KMS-11 (cell line): Measurements from ENCODE around the gene MT2A.
A peak's percentile ranks its signal among the peaks of the same experiment; 100 is the strongest.

Source experiments
- H2AFZ ChIP-seq: fragments of 200-600 bp; sonication (generic); 2 replicates; pipeline ENCODE4 v1.6.1; 2016; ENCODE audit warnings: antibody characterized with exemption, mixed run types, low read depth
- H3K27ac ChIP-seq: fragments of 200-600 bp; sonication (generic); 2 replicates; pipeline ENCODE4 v1.6.1; 2016; ENCODE audit warnings: mild to moderate bottlenecking, mixed run types
- H3K27me3 ChIP-seq: fragments of 200-600 bp; sonication (generic); 2 replicates; pipeline ENCODE4 v1.6.1; 2017; ENCODE audit warnings: mild to moderate bottlenecking, low read depth, mixed run types, moderate library complexity; ENCODE audit not compliant: insufficient read depth
- H3K36me3 ChIP-seq: fragments of 200-600 bp; sonication (generic); 2 replicates; pipeline ENCODE4 v1.6.1; 2017; ENCODE audit warnings: mild to moderate bottlenecking, mixed run types; ENCODE audit not compliant: insufficient read depth
- H3K4me1 ChIP-seq: fragments of 200-600 bp; sonication (generic); 2 replicates; pipeline ENCODE4 v1.6.1; 2016; ENCODE audit warnings: mild to moderate bottlenecking, low read depth, mixed run types; ENCODE audit not compliant: poor library complexity, severe bottlenecking
- H3K4me2 ChIP-seq: fragments of 200-600 bp; sonication (generic); 2 replicates; pipeline ENCODE4 v1.7.0; 2016; ENCODE audit warnings: mild to moderate bottlenecking, mixed run types
- H3K4me3 ChIP-seq: fragments of 200-600 bp; sonication (generic); IDR thresholded peaks from 2 replicates; pipeline ENCODE4 v1.6.1; 2017; ENCODE audit warnings: low read depth, low read length, mixed read lengths; ENCODE audit not compliant: insufficient read depth
- H3K79me2 ChIP-seq: fragments of 200-600 bp; sonication (generic); 2 replicates; pipeline ENCODE4 v1.6.1; 2016; ENCODE audit warnings: low read depth, mixed run types; ENCODE audit not compliant: insufficient read depth
- H3K9ac ChIP-seq: fragments of 200-600 bp; sonication (generic); 2 replicates; pipeline ENCODE4 v1.6.1; 2016; ENCODE audit warnings: mild to moderate bottlenecking, mixed run types
- H4K20me1 ChIP-seq: fragments of 200-600 bp; sonication (generic); 2 replicates; pipeline ENCODE4 v1.6.1; 2016; ENCODE audit warnings: mild to moderate bottlenecking, mixed run types; ENCODE audit not compliant: insufficient read depth
- CTCF ChIP-seq: fragments of 200-600 bp; sonication (generic); conservative IDR thresholded peaks from 2 replicates; pipeline ENCODE4 v1.6.1; 2017; ENCODE audit warnings: low read depth, mild to moderate bottlenecking, antibody characterized with exemption, low read length, moderate library complexity, mixed read lengths

MT2A gene

GRCh38 chr16:56653218-56653617 is 44.8 kb downstream of the MT2A start:
- Histone ChIP-seq H3K4me2 (no peak overlapping the region), H3K4me1 (no peaks in the 10 kb centered on the region), H4K20me1 (no peaks in the 10 kb centered on the region), H3K9ac (no peak overlapping the region), H3K27me3 (no peaks in the 10 kb centered on the region), H3K4me3 (no peak overlapping the region), H3K79me2 (no peaks in the 10 kb centered on the region), H3K36me3 (no peaks in the 10 kb centered on the region), H3K27ac (no peak overlapping the region), H2AFZ (no peak overlapping the region)
- no peak for TF ChIP-seq CTCF

- Histone ChIP-seq H3K79me2 (no peaks in the 10 kb centered on the region), H4K20me1 (no peaks in the 10 kb centered on the region), H3K27ac (no peak within 1 kb of the TSS), H3K4me3 (no peak within 1 kb of the TSS), H3K27me3 (no peaks in the 10 kb centered on the region), H3K9ac (no peak within 1 kb of the TSS), H3K36me3 (no peaks in the 10 kb centered on the region), H3K4me1 (no peaks in the 10 kb centered on the region), H2AFZ (peak within 1 kb of the TSS; percentile 26; the same call in 1 of the 2 replicates), H3K4me2 (no peak within 1 kb of the TSS)
- no peak for TF ChIP-seq CTCF
Measured at GRCh38 chr16:56657555-56658326, 49.4 kb downstream of the MT2A start, which contains the start of gene MT1F. Gene MT1F (plus strand): TSS chr16:56657959. CDS start chr16:56658059, 100 bp downstream.

GRCh38 chr16:56658327-56658875 is 50.0 kb downstream of the MT2A start:
- Histone ChIP-seq H3K27ac (no peak overlapping the region), H2AFZ (peak overlapping the region; percentile 26; the same call in 1 of the 2 replicates), H3K4me1 (no peaks in the 10 kb centered on the region), H3K4me3 (no peak overlapping the region), H3K9ac (no peak overlapping the region), H3K79me2 (no peaks in the 10 kb centered on the region), H3K27me3 (no peaks in the 10 kb centered on the region), H3K4me2 (no peak overlapping the region), H4K20me1 (no peaks in the 10 kb centered on the region), H3K36me3 (no peaks in the 10 kb centered on the region)
- TF ChIP-seq CTCF, result no peak
